K562 (cell line): ENCODE data around the gene MYO10. TPM values are rescaled to one million over a fixed set of nuclear protein-coding genes. Genes with fewer than 3 reads are reported as not detected.

Source experiments
- ATAC-seq: fragments of 200-7000 bp; cut with Tn5 transposase; 3 replicates; pipeline ENCODE4 v1.9.1; 2020; ENCODE audit warnings: moderate library complexity
- BruUV-seq: library from RNA; stranded (reverse); fragments of 400-500 nt; replicated peaks from 2 replicates; lab custom pipeline; 2021; lab: Mats Ljungman, UMichigan
- CTCF ChIA-PET: fragments of 300-600 bp; formaldehyde crosslinking; extraction: SDS; loops from one replicate; lab custom pipeline; 2021; ENCODE audit warnings: low intra/inter-chr PET ratio; lab: Yijun Ruan, JAX
- POLR2A ChIA-PET: fragments of 300-600, 350-650 bp; sonication (Branson Sonifier 250); formaldehyde crosslinking; extraction: SDS; loops from one replicate; lab custom pipeline; 2021; ENCODE audit warnings: antibody characterized with exemption, inconsistent platforms; lab: Yijun Ruan, JAX
- DNase-seq, 4 experiments: peaks; one replicate each; pipeline versions ENCODE4 v3.0.0 to v3.0.0-alpha.2; 2011 to 2018; ENCODE audit warnings: low spot score in 3 of 4, mixed read lengths in 3 of 4; ENCODE audit errors: extremely low read depth in 1 of 4
- FAIRE-seq: peaks from 2 replicates; lab custom pipeline; 2011; peaks lifted over from hg19 to GRCh38; lab: Jason Lieb, UNC
- H2AFZ ChIP-seq: 2 replicates; pipeline ENCODE4 v1.6.0; 2011; ENCODE audit warnings: low read depth, low read length, control low read depth, inconsistent platforms
- H3K27ac ChIP-seq: fragments of 200-600 bp; 3 replicates; pipeline ENCODE4 v1.8.0; 2011; ENCODE audit warnings: low read depth, mild to moderate bottlenecking, control low read depth, inconsistent platforms, low read length, moderate library complexity, mixed read lengths; ENCODE audit errors: extremely low read depth
- H3K27me3 ChIP-seq, 2 experiments: fragments of 300-600 bp in 1 of 2; 2 replicates in 1 of 2; 3 replicates in 1 of 2; pipeline versions ENCODE4 v1.6.0 to v1.8.0; 2011; ENCODE audit warnings: inconsistent platforms in 2 of 2, low read length in 2 of 2, mild to moderate bottlenecking in 1 of 2, mixed read lengths in 1 of 2, moderate library complexity in 1 of 2; ENCODE audit not compliant: control insufficient read depth in 2 of 2, insufficient read depth in 2 of 2
- H3K36me3 ChIP-seq: fragments of 300-600 bp; 3 replicates; pipeline ENCODE4 v1.8.0; 2011; ENCODE audit warnings: mild to moderate bottlenecking, low read length, inconsistent platforms; ENCODE audit not compliant: control insufficient read depth, insufficient read depth
- H3K4me1 ChIP-seq, 2 experiments: fragments of 200-600 bp in 1 of 2; replicated peaks in 1 of 2; 2 replicates in 1 of 2; 3 replicates in 1 of 2; pipeline versions ENCODE4 v1.5.1 to v1.8.0; 2011; ENCODE audit warnings: inconsistent platforms in 2 of 2, low read length in 2 of 2, mild to moderate bottlenecking in 1 of 2, mixed read lengths in 1 of 2, moderate library complexity in 1 of 2; ENCODE audit not compliant: control insufficient read depth in 2 of 2, insufficient read depth in 2 of 2
- H3K4me2 ChIP-seq: 2 replicates; pipeline ENCODE4 v1.6.1; 2011; ENCODE audit warnings: low read length, control low read depth, inconsistent platforms, mixed read lengths; ENCODE audit not compliant: insufficient read depth
- H3K4me3 ChIP-seq: fragments of 200-600 bp; sonication (generic), shearing (Covaris generic); 2 replicates; pipeline ENCODE4 v1.5.1; 2016; ENCODE audit warnings: control low read depth, inconsistent platforms
- H3K79me2 ChIP-seq: fragments of 200-600 bp; 3 replicates; pipeline ENCODE4 v1.8.0; 2011; ENCODE audit warnings: low read length, inconsistent platforms; ENCODE audit not compliant: control insufficient read depth, insufficient read depth
- H3K9ac ChIP-seq, 2 experiments: 2 replicates each; pipeline versions ENCODE4 v1.6.0 to v1.6.1; 2011; ENCODE audit warnings: low read depth in 2 of 2, low read length in 2 of 2, control low read depth in 1 of 2, inconsistent platforms in 1 of 2, mild to moderate bottlenecking in 1 of 2, mixed read lengths in 1 of 2; ENCODE audit not compliant: insufficient read depth in 1 of 2
- H3K9me1 ChIP-seq: one replicate; pipeline ENCODE4 v1.6.0; 2011; ENCODE audit warnings: inconsistent platforms, mild to moderate bottlenecking, low read length, moderate library complexity; ENCODE audit not compliant: control insufficient read depth, insufficient read depth
- H3K9me3 ChIP-seq: replicated peaks from 2 replicates; pipeline ENCODE4 v1.5.1; 2011; ENCODE audit warnings: low read depth, low read length, inconsistent platforms; ENCODE audit not compliant: control insufficient read depth, insufficient read depth
- H4K20me1 ChIP-seq: replicated peaks from 2 replicates; pipeline ENCODE4 v1.6.1; 2011; ENCODE audit warnings: low read length, inconsistent platforms, mixed read lengths; ENCODE audit not compliant: control insufficient read depth, insufficient read depth
- BRF1 ChIP-seq: IDR thresholded peaks from 3 replicates; pipeline ENCODE4 v1.6.1; 2011; ENCODE audit warnings: borderline replicate concordance, mild to moderate bottlenecking; ENCODE audit not compliant: insufficient read length; ENCODE audit errors: extremely low read depth
- HNRNPH1 ChIP-seq: fragments of 200-400 bp; formaldehyde crosslinking; optimal IDR thresholded peaks from 2 replicates; pipeline ENCODE3; 2017; ENCODE audit warnings: low read depth, mild to moderate bottlenecking, low read length, moderate library complexity
- LCOR ChIP-seq: sonication (generic); formaldehyde crosslinking; IDR thresholded peaks from 2 replicates; pipeline ENCODE4 v1.8.0; 2022; ENCODE audit warnings: mild to moderate bottlenecking, missing genetic modification reagents
- MYNN ChIP-seq, 2 experiments: sonication (generic); formaldehyde crosslinking in 1 of 2; IDR thresholded peaks; 2 replicates each; pipeline versions ENCODE4 v1.5.0 to v1.6.1; 2016 to 2020; ENCODE audit warnings: antibody characterized with exemption in 1 of 2, missing genetic modification reagents in 1 of 2
- ZNF830 ChIP-seq: fragments of 250-450 bp; sonication (Bioruptor Pico); IDR thresholded peaks from 2 replicates; pipeline ENCODE4 v1.5.0; 2021; ENCODE audit warnings: mild to moderate bottlenecking
- WGBS: fragments of 100-300 bp; shearing (Covaris generic); methylation state at CpG from one replicate; pipeline ENCODE4 v1.1.6; 2016; ENCODE audit warnings: low coverage, mixed read lengths; ENCODE audit not compliant: insufficient coverage; ENCODE audit errors: missing lambda C conversion rate; 5-methylcytosine and 5-hydroxymethylcytosine counted together
- in situ Hi-C: fragments of 300-500 bp; cut with MboI; formaldehyde crosslinking; loops from 4 replicates; pipeline ENCODE4 v1.15.0; 2018; ENCODE audit warnings: inconsistent platforms, mixed read lengths
- intact Hi-C: fragments of 100-400 bp; cut with micrococcal nuclease; formaldehyde crosslinking; loops from 2 replicates; pipeline ENCODE4 v1.14.2; 2022
- polyA plus RNA-seq, 8 experiments: library from polyadenylated mRNA; depleted of rRNA in 4 of 8; stranded (reverse) in 5 of 8; unstranded in 3 of 8; fragments of >200 nt; fragmentation: Nextera tagmentation in 2 of 8; fragmentation: Illumina TruSeq in 1 of 8; extraction: Ambion mirVana in 2 of 8; extraction: Trizol in 1 of 8; gene quantifications; 2 replicates each; pipeline versions ENCODE4 v1.2.1 to v1.2.3, GENCODE V29; 2011 to 2014; ENCODE audit warnings: inconsistent platforms in 1 of 8, missing spikeins in 1 of 8
- total RNA-seq, 7 experiments: library from RNA; depleted of rRNA in 6 of 7; stranded (reverse); fragments of >200 nt in 6 of 7; fragmentation: Illumina TruSeq in 2 of 7; extraction: Trizol in 2 of 7; gene quantifications; 2 replicates each; pipeline versions ENCODE4 v1.2.1 to v1.2.3, GENCODE V29; 2011 to 2021; ENCODE audit warnings: low replicate concordance in 1 of 7
- TF ChIP-seq, protein P1 (sequence below): fragments of 250-450 bp; sonication (Bioruptor Pico); IDR thresholded peaks from 2 replicates; pipeline ENCODE4 v1.5.0; 2021
- TF ChIP-seq, protein P2 (sequence below): IDR thresholded peaks from 3 replicates; pipeline ENCODE4 v1.6.1; 2011; ENCODE audit warnings: borderline replicate concordance, mild to moderate bottlenecking, moderate library complexity; ENCODE audit not compliant: insufficient read length; ENCODE audit errors: extremely low read depth
- TF ChIP-seq, protein P3 (sequence below): conservative IDR thresholded peaks from 2 replicates; pipeline ENCODE4 v1.6.1; 2011; ENCODE audit warnings: low read depth, mild to moderate bottlenecking, low read length; ENCODE audit not compliant: control insufficient read depth

The MYO10 gene
- total and polyA plus RNA-seq, 9 of the 15 experiments (the other 6 are each of a cell fraction or from before 2014, with no cell fraction given): 0.04 to 0.24 TPM; not detected in 7

DNA sequence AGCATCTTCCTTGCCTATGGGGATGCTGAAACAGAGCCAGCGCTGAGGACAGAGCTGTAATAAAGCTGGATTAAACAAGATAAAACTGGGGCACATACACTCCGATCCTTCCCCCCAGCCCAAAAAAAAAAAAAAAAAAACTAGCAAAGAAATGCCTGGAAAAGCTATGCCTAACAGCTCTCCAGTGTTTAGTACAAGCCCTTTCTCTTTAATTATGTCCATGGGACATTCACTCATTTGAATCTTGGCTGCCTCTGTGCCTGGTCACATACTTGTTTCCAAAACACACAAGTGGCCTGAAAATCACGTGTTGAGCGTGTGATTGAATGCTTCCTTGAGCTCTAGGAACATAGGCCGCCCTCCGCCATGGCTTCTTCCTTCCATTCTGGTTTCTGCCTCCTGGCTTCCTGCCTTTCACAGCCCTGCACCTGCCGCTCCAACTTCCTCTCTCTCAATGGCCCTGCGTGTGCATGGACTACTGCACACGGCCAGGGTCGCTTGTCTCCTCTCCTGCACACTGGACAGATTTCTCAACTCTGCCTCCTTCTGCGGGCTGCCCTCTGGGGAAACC, 208.2 kb downstream of the MYO10 start:
- BruUV-seq: no TSS peak
- intact Hi-C loops: no loop called here
- H3K4me2 ChIP-seq: no peak overlapping the region

More for the DNA sequence above, 208.2 kb downstream of the MYO10 start:
- Histone ChIP-seq H2AFZ (no peak overlapping the region), H3K4me3 (no peak overlapping the region), H4K20me1 (no peaks in the 10 kb centered on the region), H3K27me3 (peaks cover 2 to 4% of the 10 kb centered on the region in 2 experiments; a peak in 1 of 5 replicates), H3K9me1 (no peaks in the 10 kb centered on the region), H3K36me3 (no peaks in the 10 kb centered on the region), H3K4me1 (no peaks in the 10 kb centered on the region), H3K27ac (no peak overlapping the region), H3K79me2 (no peaks in the 10 kb centered on the region), H3K9me3 (no peaks in the 10 kb centered on the region), H3K9ac (no peak overlapping the region)
- FAIRE-seq (no peak), DNase-seq (no peak), ATAC-seq (no peak)
- WGBS: 3% methylated on average over 11 of the region's 11 CpGs
- ChIA-PET POLR2A (interaction anchor here (0.7 kb wide), 1 partner anchor 10 kb away, joined by 3 read pairs; no protein-coding TSS in a partner anchor), CTCF (no interaction called here)
- TF ChIP-seq, protein P1, sequence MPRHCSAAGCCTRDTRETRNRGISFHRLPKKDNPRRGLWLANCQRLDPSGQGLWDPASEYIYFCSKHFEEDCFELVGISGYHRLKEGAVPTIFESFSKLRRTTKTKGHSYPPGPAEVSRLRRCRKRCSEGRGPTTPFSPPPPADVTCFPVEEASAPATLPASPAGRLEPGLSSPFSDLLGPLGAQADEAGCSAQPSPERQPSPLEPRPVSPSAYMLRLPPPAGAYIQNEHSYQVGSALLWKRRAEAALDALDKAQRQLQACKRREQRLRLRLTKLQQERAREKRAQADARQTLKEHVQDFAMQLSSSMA (CRISPR knock-in tag): no peak
- no peak for TF ChIP-seq HNRNPH1
- TF ChIP-seq, protein P2, sequence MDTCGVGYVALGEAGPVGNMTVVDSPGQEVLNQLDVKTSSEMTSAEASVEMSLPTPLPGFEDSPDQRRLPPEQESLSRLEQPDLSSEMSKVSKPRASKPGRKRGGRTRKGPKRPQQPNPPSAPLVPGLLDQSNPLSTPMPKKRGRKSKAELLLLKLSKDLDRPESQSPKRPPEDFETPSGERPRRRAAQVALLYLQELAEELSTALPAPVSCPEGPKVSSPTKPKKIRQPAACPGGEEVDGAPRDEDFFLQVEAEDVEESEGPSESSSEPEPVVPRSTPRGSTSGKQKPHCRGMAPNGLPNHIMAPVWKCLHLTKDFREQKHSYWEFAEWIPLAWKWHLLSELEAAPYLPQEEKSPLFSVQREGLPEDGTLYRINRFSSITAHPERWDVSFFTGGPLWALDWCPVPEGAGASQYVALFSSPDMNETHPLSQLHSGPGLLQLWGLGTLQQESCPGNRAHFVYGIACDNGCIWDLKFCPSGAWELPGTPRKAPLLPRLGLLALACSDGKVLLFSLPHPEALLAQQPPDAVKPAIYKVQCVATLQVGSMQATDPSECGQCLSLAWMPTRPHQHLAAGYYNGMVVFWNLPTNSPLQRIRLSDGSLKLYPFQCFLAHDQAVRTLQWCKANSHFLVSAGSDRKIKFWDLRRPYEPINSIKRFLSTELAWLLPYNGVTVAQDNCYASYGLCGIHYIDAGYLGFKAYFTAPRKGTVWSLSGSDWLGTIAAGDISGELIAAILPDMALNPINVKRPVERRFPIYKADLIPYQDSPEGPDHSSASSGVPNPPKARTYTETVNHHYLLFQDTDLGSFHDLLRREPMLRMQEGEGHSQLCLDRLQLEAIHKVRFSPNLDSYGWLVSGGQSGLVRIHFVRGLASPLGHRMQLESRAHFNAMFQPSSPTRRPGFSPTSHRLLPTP: no peak
- no peak for TF ChIP-seq MYNN (IDR thresholded peaks at IDR 0.05)
- TF ChIP-seq MYNN (CRISPR knock-in tag; IDR thresholded peaks at IDR 0.05): no peak
- no peak for TF ChIP-seq ZNF830 (CRISPR knock-in tag)
- TF ChIP-seq LCOR (CRISPR knock-in tag): no peak
- TF ChIP-seq, protein P3, sequence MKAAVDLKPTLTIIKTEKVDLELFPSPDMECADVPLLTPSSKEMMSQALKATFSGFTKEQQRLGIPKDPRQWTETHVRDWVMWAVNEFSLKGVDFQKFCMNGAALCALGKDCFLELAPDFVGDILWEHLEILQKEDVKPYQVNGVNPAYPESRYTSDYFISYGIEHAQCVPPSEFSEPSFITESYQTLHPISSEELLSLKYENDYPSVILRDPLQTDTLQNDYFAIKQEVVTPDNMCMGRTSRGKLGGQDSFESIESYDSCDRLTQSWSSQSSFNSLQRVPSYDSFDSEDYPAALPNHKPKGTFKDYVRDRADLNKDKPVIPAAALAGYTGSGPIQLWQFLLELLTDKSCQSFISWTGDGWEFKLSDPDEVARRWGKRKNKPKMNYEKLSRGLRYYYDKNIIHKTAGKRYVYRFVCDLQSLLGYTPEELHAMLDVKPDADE: no peak
- TF ChIP-seq BRF1: no peak
- in situ Hi-C loops: no loop called here
